GM10248 (cell line): ENCODE results near the gene AVPI1.
A peak's percentile ranks its signal among the peaks of the same experiment; 100 is the strongest.
"Not testable (repeated sequence)": the region's sequence is repeated elsewhere in the genome, so short reads cannot be mapped to it uniquely, and the experiment has no call there.

Experiments used
- CTCF ChIA-PET: fragments of 300-600 bp; sonication (Branson Sonifier 250); formaldehyde crosslinking; extraction: SDS; loops from one replicate; lab custom pipeline; 2021; ENCODE audit warnings: antibody characterized with exemption; lab: Yijun Ruan, JAX
- POLR2A ChIA-PET: fragments of 350-650 bp; sonication (Branson Sonifier 250); formaldehyde crosslinking; extraction: SDS; loops from one replicate; lab custom pipeline; 2020; ENCODE audit warnings: antibody characterized with exemption; lab: Yijun Ruan, JAX
- DNase-seq: peaks from one replicate; pipeline ENCODE4 v3.0.0; 2012; ENCODE audit errors: extremely low spot score
- TF ChIP-seq, protein P1 (sequence below): IDR thresholded peaks from 2 replicates; pipeline ENCODE4 v1.5.1; 2012; ENCODE audit warnings: mild to moderate bottlenecking, low read depth; ENCODE audit errors: extremely low read depth, missing control alignments, control extremely low read depth

AVPI1 gene

GRCh38 chr10:97640174-97640867 is 46.7 kb downstream of the AVPI1 start, which contains the start of gene PI4K2A:
Gene PI4K2A (plus strand): TSS chr10:97640671. CDS start chr10:97640743, 72 bp downstream.
- DNase-seq: peak; percentile 98
- TF ChIP-seq, protein P1, sequence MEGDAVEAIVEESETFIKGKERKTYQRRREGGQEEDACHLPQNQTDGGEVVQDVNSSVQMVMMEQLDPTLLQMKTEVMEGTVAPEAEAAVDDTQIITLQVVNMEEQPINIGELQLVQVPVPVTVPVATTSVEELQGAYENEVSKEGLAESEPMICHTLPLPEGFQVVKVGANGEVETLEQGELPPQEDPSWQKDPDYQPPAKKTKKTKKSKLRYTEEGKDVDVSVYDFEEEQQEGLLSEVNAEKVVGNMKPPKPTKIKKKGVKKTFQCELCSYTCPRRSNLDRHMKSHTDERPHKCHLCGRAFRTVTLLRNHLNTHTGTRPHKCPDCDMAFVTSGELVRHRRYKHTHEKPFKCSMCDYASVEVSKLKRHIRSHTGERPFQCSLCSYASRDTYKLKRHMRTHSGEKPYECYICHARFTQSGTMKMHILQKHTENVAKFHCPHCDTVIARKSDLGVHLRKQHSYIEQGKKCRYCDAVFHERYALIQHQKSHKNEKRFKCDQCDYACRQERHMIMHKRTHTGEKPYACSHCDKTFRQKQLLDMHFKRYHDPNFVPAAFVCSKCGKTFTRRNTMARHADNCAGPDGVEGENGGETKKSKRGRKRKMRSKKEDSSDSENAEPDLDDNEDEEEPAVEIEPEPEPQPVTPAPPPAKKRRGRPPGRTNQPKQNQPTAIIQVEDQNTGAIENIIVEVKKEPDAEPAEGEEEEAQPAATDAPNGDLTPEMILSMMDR: no peak
- ChIA-PET CTCF (interaction anchor here (0.5 to 2.0 kb wide), 3 partner anchors 12 to 46 kb away, joined by 3 to 4 read pairs (median 3); partner anchors contain the start of gene AVPI1), POLR2A (no interaction called here)

GRCh38 chr10:97639090-97639489 is 48.0 kb downstream of the AVPI1 start:
- POLR2A ChIA-PET: interaction anchor here (0.6 kb wide), 1 partner anchor 144 kb away, joined by 3 read pairs; no protein-coding TSS in a partner anchor
- DNase-seq: not testable (repeated sequence)
- CTCF ChIA-PET: interaction anchor here (1.4 kb wide), 1 partner anchor 104 kb away, joined by 4 read pairs; no protein-coding TSS in a partner anchor

- ChIA-PET CTCF (no interaction called here), POLR2A (no interaction called here)
- TF ChIP-seq, protein P1: no peak
- no peak for DNase-seq
These were observed 51.5 kb downstream of the AVPI1 start for GRCh38 chr10:97635577-97635976.

- TF ChIP-seq, protein P1: no peak
- no peak for DNase-seq
- POLR2A ChIA-PET: no interaction called here
- CTCF ChIA-PET: interaction anchor here (1.3 kb wide), 1 partner anchor 28 kb away, joined by 3 read pairs; no protein-coding TSS in a partner anchor
These were observed 53.1 kb downstream of the AVPI1 start for GRCh38 chr10:97633921-97634320.

- TF ChIP-seq, protein P1: no peak
- POLR2A ChIA-PET: no interaction called here
- CTCF ChIA-PET: interaction anchor here (1.3 kb wide), 1 partner anchor 29 kb away, joined by 3 read pairs; no protein-coding TSS in a partner anchor
- DNase-seq: peak; percentile 91
These were observed 53.8 kb downstream of the AVPI1 start, which contains the start of gene MORN4 for GRCh38 chr10:97632949-97633884. Gene MORN4 (minus strand): TSS chr10:97633500. CDS start chr10:97619653, 13,847 bp downstream.

DNA sequence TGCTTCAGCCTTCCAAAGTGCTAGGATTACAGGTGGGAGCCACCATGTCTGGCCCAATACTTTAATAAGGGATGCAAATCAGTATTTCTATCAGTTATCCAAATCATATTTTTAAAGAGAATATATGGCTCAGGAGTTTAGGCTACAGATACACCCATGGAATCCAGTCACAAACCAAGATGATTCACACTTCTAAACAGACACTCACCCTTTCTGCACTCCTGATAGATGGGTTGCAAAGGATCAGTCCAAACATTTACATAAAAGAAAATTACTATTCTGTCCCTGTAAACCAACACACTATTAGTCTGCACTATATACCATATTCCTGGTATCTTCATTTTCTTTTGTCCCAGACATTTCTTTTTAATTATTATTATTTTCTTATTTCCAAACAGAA is 55.9 kb downstream of the AVPI1 start:
- ChIA-PET CTCF (interaction anchor here (0.8 kb wide), 1 partner anchor 11 kb away, joined by 3 read pairs; no protein-coding TSS in a partner anchor), POLR2A (no interaction called here)
- DNase-seq: no peak
- TF ChIP-seq, protein P1: no peak
